GM19463 (cell line): Measurements from ENCODE around the gene DENND1B.
"Not testable (repeated sequence)": the region's sequence is repeated elsewhere in the genome, so short reads cannot be mapped to it uniquely, and the experiment has no call there.

ENCODE experiments used
- ATAC-seq: cut with Tn5 transposase; IDR thresholded peaks from one replicate; pipeline ENCODE4 v1.9.1; 2021; ENCODE audit warnings: mild to moderate bottlenecking, moderate library complexity; ENCODE audit not compliant: unreplicated experiment

The DENND1B gene

GRCh38 chr1:197745911-197746310 is 29.4 kb downstream of the DENND1B start:
- ATAC-seq: no peak

DNA sequence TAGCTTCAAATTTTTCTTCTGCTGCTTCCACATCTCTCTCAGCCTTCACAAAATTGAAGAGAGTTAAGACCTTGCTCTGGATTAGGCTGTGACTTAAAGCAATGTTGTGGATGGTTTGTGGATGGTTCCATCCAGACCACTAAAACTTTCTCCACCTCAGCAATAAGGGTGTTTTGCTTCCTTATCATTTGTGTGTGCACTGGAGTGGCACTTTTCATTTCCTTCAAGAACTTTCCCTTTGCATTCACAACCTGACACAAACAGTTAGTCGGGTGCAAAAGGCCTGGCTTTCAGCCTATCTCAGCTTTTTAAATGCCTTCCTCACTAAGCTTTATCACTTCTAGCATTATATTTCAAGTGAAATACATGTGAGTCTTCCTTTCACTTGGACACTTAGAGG is 30.3 kb downstream of the DENND1B start:
- no peak for ATAC-seq

GRCh38 chr1:197743578-197743977 is 31.7 kb downstream of the DENND1B start:
- no peak for ATAC-seq

DNA sequence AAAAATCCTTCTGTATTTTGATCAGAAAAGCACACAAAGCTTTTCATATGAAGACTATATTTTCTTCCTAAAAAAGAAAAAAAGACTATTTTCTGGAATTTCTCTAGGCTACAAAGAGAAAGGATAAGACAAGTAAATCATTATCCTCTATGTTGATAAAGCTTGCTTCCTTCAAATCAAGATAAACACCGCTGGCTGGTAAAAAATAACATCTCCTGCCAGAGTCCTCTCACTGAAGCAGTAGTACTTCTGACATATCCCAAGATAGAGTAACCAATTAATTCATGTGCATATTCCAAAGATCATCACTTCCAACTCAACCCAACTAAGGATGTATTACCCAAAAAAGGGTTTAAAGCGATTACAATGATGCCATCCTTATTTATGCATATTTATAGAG is 34.3 kb downstream of the DENND1B start:
- ATAC-seq: no peak

GRCh38 chr1:197738927-197739326 is 36.4 kb downstream of the DENND1B start:
- no peak for ATAC-seq

- ATAC-seq: no peak
Observed at GRCh38 chr1:197737916-197738315, 37.4 kb downstream of the DENND1B start.

DNA sequence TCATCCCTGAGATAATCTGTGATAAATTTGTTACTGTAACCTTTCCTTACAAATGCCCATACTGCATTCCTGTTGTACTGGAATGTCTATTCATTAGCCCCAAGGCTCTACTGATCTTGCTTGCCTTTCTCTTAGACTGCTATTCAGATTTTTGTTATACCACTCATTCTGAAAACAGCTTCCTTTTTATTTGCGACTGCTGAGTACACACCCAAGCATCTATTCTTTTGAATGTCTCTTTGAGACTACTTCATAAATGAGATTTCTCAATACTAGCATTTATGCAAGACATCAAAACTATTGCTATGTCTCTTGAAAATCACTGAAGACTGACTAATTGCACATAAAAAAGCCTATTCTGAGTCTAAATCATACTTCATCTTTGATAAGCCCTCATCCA is 38.6 kb downstream of the DENND1B start:
- no peak for ATAC-seq

DNA sequence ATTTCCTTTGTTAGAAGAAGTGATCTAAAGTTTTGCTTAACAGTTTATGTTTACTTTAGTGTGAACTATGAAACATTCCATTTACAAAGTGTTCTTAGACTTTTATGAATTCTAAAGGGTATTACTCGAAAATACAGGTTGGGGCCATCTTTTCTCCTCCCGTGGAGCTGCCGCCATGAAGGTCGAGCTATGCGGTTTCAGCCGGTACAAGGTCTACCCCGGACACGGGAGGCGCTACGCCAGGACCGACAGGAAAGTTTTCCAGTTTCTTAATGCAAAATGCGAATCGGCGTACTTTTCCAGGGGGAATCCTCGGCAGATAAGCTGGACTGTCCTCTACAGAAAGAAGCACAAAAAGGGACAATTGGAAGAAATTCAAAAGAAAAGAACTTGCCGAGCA is 39.8 kb downstream of the DENND1B start:
- ATAC-seq: no peak

DNA sequence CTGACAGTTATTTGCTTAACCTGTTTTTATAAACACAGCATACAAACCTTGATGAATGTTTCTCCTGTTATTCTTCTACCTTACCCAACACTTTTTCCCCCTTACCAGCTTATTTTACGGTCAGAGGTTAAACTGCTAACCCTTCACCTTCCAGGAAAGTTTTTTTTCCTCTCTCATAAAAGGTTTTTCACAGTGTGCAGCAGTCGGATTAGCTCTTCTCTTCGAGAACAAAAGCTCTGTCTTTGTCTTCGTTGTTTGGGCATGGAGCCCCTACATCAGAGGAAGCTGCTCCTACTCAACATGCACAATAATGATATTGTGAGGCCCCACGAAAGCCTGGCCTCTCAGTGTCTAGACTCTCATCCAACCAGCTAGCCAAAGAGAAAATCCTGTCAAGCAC is 42.0 kb downstream of the DENND1B start:
- no peak for ATAC-seq

DNA sequence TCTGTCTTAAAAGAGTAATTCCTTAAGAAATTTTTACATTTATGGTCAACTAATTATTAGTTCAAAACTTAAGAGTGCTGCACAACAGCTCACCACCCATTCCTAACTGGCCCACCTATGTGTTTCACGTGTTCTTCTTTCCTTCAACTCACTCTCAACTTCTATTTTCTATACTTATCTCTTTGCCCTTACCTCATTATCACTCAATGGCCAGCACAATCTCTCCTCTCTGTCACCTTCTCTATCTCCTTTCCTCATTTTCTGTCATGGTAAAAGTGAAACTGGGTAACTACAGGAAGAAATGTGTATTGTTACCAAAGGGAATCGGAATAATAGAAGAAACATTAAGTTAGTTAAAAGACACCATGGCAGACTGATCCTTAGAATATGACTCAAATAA is 43.1 kb downstream of the DENND1B start:
- no peak for ATAC-seq

DNA sequence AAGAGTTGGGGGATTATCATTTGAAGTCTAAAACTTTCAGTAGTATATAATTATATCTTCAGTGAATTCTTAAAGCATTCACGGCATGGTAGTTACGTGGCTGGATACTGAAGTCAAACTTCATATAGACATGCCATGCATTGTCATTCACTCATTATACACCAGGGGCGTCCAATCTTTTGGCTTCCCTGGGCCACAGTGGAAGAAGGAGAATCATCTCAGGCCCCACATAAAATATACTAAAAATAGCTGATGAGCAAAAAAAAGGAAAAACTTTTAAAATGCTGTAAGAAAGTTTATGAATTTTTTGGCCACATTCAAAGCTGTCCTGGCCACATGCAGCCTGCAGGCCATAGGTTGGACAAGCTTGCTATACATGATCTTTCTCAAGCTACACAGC is 43.8 kb downstream of the DENND1B start:
- ATAC-seq: no peak

GRCh38 chr1:197725976-197726375 is 49.3 kb downstream of the DENND1B start:
- ATAC-seq: no peak

- no peak for ATAC-seq
Observed at GRCh38 chr1:197725044-197725443, 50.2 kb downstream of the DENND1B start.

DNA sequence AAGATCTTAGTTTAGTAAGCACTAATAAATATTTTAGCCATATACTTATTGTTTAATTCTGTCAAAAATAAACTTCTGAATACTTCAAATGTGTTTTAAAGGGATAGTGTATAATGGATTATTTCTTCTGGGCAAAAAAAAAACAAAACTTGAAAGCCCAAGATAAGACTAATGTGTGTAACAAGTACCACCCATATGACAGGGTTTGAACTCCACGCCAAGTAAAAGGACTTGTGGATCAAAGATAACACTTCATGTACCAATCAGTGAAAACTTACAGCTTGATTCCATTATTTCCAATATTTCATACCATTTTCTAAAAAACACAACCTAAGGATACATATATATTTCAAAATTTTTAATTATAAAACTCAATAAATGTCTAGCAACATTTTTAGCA is 59.5 kb downstream of the DENND1B start:
- no peak for ATAC-seq

DNA sequence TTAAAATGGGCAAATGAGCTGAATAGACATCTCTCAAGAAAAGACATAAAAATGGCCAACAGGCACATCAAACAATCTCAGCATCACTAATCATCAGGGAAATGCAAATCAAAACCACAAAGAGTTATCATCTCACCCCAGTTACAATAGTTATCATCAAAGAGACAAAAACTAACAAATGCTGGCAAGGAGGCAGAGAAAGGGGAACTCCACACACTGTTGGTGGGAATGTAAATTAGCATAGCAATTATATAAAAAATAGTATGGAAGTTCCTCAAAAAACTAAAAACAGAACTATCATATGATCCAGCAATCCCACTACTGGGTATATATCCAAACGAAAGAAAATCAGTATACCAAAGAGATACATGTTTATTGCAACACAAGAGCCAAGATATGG is 68.7 kb downstream of the DENND1B start:
- ATAC-seq: no peak

GRCh38 chr1:197705941-197706340 is 69.3 kb downstream of the DENND1B start:
- ATAC-seq: no peak

DNA sequence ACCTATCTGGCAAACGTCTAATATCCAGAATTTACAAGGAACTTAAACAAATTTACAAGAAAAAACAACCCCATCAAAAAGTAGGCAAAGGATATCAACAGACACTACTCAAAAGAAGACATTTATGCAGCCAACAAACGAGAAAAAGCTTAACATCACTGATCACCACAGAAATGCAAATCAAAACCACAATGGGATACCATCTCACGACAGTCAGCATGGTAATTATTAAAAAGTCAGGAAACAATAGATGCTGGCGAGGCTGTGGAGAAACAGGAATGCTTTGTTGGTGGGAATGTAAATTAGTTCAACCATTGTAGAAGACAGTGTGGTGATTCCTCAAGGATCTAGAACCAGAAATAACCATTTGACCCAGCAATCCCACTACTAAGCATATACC is 74.6 kb downstream of the DENND1B start:
- not testable (repeated sequence) for ATAC-seq

GRCh38 chr1:197696372-197696771 is 78.9 kb downstream of the DENND1B start:
- ATAC-seq: no peak

GRCh38 chr1:197695961-197696360 is 79.3 kb downstream of the DENND1B start:
- no peak for ATAC-seq

DNA sequence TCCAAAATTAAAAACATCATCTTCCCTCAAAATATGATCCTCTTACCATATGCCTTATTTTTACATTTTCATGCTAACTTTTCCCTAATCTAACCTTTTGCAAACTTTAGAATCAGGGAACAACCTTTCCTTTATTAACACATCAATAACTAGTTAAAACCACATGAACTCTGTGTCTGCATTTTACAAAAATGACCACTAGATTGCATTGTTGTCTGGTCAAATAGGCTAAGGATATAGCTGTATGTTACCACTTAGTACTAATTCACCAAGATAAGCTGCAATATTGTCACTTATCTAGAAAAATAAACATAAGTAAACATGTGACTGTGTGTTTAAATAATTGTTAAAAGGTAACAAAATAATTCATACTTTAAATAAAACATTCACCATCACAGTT is 82.3 kb downstream of the DENND1B start:
- ATAC-seq: no peak

GRCh38 chr1:197691816-197692215 is 83.5 kb downstream of the DENND1B start:
- ATAC-seq: no peak

DNA sequence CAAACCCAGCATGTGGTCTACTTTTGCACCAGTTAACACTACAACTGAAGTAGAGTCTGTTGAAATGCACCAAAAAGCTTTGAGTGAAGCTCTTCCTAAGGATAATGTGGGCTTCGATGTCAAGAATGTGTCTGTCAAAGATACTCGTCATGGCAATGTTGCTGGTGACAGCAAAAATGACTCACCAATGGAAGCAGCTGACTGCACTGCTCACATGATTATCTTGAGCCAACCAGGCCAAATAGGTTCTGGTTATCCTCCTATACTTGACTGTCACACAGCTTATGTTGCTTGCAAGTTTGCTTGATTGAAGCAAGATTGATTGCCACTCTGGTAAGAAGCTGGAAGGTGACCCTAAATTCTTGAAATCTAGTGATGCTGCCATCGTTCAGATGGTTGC is 85.2 kb downstream of the DENND1B start:
- no peak for ATAC-seq

DNA sequence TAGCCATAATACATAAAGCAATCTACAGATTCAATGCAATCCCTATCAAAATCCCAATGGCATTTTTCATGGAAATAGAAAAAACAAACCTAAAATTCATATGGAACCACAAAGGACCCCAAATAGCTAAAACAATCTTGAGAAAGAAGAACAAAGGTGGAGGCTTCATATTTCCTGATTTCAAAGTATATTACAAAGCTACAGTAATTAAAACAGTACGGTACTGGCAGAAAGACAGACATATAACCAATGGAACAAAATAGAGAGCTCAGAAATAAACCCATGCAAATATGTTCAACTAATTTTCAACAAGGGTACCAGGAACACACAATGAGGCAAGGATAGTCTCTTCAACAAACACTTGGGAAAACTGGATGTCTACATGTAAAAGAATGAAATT is 87.0 kb downstream of the DENND1B start:
- ATAC-seq: no peak
